ENCODE data around the gene PCNX2.

The PCNX2 gene, protein sequence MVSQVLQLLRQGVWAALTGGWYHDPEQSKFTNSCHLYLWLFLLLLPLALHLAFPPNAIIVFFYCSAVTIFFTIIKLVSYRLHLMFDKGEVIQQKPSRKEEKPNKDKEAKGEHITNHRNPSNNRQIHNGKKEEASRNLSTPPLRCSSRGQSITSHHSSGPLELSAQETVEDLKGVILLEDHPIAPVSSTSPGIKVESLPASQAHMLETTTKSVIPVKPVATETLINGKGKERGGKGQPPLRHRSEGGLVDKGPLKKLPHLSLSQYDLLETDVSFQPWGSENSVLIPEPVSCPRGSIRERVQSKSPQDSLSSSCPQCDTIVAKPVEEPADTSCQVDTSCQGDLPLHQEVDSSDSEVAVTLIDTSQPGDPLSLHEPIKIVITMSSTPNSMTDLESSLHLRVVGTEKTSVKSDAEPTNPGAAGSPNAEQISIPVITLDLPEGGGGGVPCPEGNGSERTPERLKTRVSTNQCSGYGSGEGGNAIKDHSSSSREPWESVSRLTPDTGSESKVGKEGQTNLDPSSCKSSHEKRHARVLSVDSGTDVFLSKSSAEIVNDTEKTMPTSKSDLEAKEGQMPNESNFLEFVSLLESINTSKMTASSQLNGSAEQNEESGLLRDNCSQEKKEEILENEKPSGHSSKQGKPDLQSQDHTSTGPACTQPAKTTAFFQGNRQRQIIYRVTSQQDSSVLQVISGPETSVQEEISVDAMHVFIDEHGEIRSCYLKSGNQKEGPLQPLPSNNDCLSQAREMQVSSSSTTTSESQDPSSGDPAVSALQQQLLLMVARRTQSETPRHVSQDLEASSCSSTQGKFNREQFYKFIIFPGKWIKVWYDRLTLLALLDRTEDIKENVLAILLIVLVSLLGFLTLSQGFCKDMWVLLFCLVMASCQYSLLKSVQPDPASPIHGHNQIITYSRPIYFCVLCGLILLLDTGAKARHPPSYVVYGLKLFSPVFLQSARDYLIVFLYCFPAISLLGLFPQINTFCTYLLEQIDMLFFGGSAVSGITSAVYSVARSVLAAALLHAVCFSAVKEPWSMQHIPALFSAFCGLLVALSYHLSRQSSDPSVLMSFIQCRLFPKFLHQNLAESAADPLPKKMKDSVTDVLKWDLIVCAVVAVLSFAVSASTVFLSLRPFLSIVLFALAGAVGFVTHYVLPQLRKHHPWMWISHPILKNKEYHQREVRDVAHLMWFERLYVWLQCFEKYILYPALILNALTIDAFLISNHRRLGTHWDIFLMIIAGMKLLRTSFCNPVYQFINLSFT (N-terminal part only)

DNA sequence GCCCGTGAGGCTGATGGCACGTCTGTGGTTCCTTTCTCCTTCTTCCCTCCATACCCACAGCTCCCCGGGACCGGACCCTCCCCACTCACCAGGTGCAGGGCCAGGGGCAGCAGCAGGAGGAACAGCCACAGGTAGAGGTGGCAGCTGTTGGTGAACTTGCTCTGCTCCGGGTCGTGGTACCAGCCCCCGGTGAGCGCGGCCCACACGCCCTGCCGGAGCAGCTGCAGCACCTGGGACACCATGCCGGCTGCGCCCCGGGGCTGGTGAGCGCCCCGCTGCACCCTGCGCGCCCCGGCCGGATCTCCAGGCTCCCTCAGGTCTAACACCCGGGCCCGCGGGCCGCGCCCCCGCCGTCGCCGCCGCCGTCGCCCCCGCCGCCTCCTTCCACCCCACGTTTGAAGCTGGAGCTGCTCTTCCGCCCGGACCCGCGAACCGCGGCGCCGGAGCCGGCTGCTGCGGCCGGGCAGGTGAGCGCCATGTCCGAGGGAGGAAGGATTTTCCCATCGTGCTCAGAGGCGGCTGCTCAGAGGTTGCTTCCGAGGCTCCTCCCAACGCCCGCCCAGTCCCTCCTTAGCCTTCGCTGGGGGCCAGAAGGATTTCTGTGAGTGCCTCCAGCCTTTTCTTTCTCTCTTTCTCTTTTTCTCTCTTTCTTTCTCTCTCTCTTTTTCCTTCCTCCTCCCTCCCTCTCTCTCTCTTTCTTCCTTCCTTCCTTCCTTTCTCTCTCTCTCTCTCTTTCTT lies at the start of gene PCNX2:
PCNX2 (minus strand) TSS at position 489 of the 738 bp plus-strand sequence; CDS start at position 242, 247 bp downstream.
- DNase-seq, result peak; percentile 81

DNA sequence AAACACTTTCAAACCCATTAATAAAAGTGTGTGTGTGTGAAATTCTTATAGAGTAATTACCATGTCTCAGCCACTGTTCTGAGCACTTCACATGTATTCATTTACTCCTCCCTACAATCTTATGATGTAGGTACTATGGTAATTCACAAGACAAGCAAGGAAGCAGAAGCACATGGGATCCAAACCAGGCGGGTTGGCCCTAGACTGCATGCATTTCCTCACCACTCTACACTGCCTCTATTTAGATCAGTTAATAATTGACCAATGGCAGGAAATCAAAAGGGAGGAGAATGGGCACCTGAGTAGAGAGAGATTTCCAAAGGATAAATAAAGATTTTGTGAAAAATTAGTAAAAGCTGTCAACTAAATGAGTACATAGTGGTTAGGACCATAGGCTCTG lies 47.7 kb upstream of the PCNX2 start:
- no peak for DNase-seq

DNA sequence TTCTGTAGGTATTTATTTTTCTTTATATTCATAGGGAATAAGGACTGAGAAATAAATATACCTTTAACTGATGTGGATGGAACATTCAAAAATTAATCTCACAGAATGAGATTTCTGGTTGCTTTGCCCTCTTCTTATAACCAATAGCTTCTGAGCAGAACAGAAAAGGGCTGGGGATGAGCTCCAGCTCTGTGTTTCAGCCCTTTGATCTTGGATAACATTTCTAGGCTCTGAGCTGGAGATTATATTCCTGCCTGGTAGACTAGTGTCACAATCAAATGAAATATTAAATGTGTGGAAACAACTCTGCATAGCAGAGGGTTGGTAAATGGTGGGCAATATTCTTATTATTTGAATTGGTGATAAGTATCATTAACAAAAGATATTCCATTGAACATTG lies 46.6 kb upstream of the PCNX2 start:
- DNase-seq, result no peak

DNA sequence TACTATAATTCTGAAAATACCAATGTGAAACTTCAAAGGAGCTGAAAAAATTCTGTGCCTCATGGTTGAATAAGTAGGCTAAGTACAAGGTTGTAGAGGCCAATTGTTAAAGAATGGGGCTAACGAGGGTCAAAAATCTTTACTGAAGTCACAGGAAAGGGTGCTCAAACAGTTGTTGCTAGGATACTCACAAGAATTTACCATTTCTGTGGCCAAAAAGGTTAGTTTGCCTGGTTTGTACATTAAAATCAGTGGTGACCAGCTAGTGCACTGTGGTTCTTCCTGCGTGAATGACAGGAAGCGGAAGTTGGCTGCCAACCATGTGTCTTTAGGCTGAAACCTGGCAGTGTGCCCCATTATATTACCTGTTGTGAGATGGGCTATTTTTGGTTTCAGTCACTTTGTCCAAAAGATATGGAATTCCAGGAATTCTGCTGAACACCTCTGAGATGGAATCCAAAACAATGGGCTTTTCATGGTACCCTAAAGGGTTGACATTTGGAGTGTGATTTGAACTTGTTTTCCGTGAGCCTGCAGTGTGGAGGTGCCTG lies 45.5 kb upstream of the PCNX2 start:
- no peak for DNase-seq

GRCh38 chr1:233340031-233340555 lies 44.6 kb upstream of the PCNX2 start:
- DNase-seq, result no peak

GRCh38 chr1:233338102-233338501 lies 42.6 kb upstream of the PCNX2 start:
- DNase-seq, result no peak

- no peak for DNase-seq
Observed at GRCh38 chr1:233337505-233337904, 42.0 kb upstream of the PCNX2 start.

DNA sequence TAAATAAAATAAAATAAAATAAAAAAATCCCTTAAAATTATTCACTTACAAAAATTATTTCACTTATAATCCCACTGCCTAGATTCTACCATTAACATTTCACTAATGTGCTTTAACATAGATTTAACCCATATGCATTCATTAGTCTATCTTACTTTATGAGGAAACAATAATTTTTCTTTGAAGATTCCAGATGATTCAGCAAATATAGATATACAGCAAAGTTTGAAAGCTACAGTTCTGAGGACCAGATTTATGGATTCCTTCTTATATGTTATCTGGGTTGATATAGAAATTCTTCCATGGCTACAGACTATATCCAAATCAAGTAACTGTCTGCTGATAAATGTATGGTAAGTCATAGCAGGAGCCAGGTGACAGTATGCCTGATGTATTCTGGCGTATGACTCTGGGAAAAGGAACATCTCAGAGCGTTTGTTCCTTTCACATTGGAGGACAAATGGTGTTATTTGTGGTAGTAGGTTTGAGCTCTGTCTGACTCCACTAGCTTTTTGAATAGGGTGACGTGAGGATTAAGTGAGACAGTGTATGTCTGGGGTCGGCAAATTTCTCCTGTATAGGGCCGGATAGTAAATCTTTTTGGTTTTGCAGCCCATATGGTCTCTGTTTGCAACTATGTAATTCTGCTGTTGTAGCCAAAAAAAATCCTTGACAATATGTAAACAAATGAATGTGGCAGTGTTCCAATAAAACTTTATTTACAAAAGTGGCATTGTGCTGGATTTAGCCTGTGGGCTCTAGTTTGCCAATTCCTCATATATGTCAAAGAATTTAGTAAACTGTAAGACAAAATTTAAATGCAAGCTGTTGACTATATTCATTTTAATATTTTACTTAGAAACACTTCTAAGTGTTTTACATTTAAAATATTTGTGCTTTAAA lies 41.3 kb upstream of the PCNX2 start:
- no peak for DNase-seq

- no peak for DNase-seq
Observed at GRCh38 chr1:233334092-233334491, 38.6 kb upstream of the PCNX2 start.

DNA sequence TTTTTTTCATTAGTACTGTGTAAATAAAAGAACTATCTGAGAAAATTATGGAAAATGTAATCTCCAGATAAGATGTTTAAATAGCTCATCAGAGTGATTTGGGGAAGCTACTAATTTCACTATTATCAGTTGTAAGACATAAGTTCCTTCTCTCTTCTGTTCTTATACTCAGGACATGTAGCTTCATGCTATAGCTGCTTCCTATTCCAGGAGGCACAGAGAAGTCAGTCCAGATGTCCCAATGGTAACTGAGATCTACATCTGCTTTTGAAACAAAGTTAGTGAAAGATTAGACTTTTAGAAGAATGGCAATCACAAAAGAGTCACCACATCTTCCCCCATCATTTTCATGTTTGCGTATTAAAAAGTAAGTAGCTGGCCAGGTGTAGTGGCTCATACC lies 37.6 kb upstream of the PCNX2 start:
- DNase-seq, result no peak

- DNase-seq, result no peak
Observed at GRCh38 chr1:233331676-233332519, 36.4 kb upstream of the PCNX2 start.

GRCh38 chr1:233328142-233328921 lies 32.8 kb upstream of the PCNX2 start:
- DNase-seq, result peak; percentile 62

GRCh38 chr1:233327651-233328141 lies 32.2 kb upstream of the PCNX2 start, which contains the start of gene MAP3K21:
TSS of gene MAP3K21 (plus strand) at chr1:233327724. CDS start at chr1:233328029, 305 bp downstream.
- DNase-seq, result no peak

- DNase-seq, result peak; percentile 89
Observed at GRCh38 chr1:233326811-233327650, 31.5 kb upstream of the PCNX2 start.

DNA sequence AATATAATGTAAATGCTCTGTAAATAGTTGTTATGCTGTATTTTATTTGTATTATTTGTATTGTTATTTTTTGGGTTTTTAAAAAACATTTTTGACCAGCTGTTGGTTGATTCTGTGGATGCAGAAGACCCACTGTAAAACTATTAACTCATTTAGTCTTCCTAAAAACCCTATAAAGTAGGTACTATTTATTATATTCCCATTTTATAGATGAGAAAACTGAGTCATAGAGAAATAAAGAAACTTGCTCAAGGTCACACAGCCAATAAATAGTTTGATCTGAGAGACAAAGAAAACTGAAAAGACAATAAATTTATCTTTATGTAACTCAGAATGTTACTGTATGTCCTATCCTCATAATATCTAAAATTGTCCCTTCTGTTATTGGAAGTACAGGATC lies 30.8 kb upstream of the PCNX2 start:
- no peak for DNase-seq

DNA sequence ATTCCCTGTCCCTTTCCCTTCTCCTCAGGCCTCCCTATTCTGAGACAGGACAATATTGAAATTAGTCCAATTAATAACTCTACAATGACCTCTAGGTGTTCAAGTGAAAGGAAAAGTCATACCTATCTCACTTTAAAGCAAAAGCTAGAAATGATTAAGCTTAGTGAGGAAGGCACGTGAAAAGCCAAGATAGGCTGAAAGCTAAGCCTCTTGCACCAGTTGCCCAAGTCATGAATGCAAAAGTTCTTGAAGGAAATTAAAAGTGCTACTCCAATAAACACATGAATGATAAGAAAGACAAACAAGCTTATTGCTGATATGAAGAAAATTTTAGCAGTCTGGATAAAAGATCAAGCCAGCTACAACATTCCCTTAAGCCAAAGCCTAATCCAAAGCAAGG lies 28.2 kb upstream of the PCNX2 start:
- DNase-seq, result no peak

GRCh38 chr1:233320023-233320422 lies 24.5 kb upstream of the PCNX2 start:
- DNase-seq, result no peak

- DNase-seq, result no peak
Observed at GRCh38 chr1:233319272-233319671, 23.7 kb upstream of the PCNX2 start.
